Hippocampal formation (tissue), 2 donors: Measurements from ENCODE around the gene ADGRV1.
"Not testable (repeated sequence)": the region's sequence is repeated elsewhere in the genome, so short reads cannot be mapped to it uniquely, and the experiment has no call there.

Experiments used
- DNase-seq, 2 donors: peaks; one replicate each; lab custom pipeline; 2025; lab: John Stamatoyannopoulos, UW

The ADGRV1 gene

DNA sequence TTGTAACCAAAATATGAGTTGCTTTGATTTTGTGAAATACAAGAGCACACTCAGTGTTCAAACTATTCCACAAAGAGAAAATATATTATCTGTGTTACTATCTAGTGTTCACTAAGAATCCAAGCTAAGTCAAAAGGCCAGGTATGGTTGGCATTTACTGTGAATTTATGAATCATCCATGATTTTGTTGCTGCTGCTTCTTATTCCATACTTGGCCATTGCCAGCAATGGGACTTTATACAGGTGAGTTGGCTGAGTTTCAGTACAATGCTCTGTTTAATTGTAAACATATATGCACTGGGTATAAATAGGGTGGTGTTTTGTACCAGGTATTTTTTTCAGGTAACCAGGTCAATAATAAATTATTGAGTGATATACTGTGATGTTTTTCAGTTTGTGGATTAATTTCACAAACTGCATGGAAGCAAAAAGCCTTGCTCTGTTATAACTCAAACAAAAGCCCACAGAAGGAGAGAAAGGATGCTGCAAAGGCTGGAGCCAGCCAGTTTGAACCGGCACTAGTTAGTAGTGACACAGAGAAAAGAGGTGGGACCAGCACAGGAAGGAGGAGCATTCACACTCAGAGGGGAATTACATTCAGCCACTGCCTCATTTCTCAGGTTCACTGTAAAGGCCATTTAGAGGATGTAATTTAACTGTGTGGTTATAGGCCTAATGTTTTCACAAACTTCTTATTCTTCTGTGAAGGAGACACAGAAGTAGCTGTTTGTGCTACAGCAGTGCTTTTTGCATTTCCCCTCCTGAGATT lies 381.8 kb downstream of the ADGRV1 start:
- no peak for DNase-seq

GRCh38 chr5:90941002-90941720 lies 382.6 kb downstream of the ADGRV1 start:
- DNase-seq: no peak

DNA sequence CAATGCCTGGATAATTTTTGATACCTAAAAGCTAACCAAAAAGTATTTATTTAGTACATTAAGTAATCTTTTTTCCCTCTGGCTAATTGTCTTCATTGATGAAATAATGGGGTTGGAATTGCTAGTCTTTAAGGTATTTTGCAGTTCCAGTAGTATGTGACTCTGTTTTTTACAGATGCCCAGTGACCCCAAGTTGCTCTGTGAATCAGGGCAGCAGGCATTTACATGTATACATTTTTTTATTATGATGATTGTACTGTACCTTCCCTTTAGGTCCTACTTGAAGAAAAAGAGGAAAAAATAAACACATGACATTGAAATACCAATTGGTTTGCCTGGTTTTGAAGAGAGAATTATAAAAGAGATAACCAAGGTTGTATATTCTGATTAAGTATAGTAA lies 385.5 kb downstream of the ADGRV1 start:
- no peak for DNase-seq

DNA sequence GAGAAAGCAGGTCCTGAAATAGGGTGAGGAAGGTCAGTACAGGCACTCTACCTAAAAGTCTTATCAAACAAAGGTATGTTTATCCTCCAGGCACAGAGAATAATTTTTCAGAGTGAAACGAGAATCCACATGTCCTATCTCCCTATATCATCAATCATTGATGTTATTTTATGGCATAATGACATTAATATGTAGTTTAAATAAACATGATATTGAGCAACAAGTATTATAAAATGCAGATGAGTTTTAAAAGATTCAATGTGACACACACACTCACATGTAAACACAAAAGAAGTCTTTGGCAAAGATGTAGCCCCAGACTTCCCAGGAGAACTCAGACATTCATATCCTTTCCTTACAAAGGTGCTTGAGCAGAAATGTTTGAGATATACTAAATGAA lies 389.1 kb downstream of the ADGRV1 start:
- DNase-seq: no peak

DNA sequence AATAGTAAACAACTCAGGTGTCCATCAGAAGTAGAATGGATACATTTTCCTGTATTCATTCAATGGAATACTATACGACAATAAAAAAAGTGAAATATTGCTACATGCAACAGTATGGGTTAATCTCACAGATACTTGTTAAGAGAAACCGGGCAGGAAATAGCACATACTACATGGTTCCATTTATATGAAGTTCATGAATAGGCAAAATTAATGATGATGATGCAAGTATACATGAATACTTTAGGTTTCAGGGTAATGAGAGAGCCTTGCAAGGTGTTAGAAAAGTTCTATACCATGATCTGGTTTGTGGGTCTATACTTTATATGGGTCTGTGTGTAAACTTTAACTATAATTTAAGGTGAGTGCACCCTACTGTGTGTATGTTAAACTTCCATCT lies 390.4 kb downstream of the ADGRV1 start:
- DNase-seq: no peak

- DNase-seq: no peak
Observed at GRCh38 chr5:90949469-90950358, 391.1 kb downstream of the ADGRV1 start.

GRCh38 chr5:90955001-90955635 lies 396.5 kb downstream of the ADGRV1 start:
- no peak for DNase-seq

DNA sequence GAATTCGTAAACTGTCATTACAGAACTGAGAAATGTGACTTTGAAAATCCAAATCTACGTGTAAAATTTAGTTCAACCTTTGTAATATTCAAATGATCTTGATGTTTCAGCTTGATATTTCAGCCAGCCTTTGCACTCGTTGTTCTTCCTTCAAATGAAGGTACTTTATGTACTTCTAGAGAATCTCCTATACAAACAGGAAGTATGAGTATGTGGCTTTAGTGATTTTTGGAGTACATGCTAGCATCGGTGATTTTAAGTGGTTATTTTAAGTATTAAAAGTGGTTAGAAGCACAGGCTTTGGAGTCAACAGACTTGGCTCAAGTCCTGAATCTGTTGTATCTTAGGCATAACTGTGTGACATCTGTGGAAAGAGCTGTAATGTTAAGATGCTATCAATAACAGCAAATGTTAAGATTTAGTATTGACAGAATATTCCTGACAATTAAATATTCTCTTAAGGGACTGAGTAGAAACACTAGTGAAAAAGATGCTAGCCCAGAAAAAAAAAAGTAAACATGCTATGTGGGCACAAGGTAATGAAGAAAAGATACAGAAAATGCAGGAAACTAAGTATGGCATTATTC lies 398.0 kb downstream of the ADGRV1 start:
- no peak for DNase-seq

- no peak for DNase-seq
Observed at GRCh38 chr5:90957906-90958305, 399.3 kb downstream of the ADGRV1 start.

DNA sequence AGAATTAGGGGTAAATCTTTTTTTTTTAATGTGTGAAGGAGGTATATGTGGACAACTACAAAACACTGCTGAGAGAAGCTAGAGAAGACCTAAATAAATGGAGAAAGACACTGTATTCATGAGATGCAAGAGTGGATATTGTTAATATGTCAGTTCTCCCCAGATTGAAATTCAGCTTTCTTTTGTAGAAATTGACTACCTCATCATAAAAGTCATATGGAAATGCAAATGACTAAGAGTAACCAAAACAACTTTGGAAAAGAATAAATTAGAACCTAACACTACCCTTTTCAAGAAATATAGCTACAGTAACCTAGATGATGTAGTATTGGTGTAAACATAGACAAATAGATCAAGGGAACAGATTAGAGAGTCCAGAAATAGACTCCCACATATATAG lies 400.7 kb downstream of the ADGRV1 start:
- DNase-seq: no peak

DNA sequence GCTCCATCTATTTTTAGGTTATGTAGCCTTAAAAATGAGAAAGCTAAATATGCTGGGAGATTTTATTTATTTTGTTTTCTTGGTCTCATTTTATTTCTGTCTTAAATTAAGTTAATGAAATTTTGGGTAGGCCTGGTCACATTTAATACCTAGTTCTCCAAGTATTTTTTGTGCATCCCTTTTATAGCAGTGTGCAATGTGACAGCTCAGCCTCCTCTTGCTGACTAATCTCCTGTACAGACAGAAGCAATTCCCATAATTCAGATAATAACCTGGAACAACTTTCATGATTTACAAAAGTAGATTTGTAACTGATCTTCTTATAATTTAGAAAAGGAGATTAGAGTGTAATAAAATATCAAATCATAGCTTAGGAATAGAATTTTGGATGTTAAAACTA lies 403.9 kb downstream of the ADGRV1 start:
- no peak for DNase-seq

DNA sequence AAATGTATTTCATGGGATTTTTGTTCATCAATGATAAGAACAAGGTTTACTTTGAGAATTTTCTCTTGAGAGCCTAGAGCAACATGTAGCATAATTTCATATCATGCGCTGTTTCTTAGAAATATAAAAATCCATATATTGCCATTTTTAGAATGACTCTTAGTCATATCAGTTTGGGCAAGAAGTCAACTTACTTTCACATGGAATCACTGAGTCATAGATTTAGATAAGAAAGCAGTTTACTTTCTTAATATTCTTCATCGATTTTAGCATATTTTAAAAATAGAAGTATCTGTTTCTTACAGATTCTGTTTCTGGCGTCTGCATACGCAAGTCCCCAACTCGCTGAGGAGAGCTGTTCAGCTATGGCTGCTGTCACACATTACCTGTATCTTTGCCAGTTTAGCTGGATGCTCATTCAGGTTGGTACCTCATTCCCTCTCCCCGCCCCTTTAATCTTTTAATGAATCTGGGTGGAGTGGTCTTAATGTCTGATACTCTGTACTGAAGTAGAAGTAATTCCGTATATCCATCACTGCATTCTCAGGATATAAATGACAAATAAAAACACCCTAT lies 406.6 kb downstream of the ADGRV1 start:
- no peak for DNase-seq

DNA sequence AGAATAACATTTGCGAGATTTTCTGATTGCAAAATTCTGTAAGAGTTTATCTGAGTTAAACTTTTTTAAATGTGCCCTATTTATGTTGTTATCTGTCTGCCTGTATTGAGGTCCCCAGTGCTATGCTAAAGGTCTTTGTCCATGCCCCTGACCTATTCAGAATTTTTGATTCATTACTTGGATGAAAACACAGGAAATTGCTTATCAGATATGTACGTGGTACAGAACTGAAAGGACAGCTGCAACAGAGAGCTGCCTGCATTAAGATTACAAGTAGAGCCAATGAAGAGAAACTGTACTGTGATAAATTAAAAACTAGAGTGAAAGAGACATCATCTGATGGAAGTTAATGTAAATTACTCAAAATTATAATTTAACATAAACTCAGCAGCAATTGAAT lies 408.8 kb downstream of the ADGRV1 start:
- DNase-seq: no peak

DNA sequence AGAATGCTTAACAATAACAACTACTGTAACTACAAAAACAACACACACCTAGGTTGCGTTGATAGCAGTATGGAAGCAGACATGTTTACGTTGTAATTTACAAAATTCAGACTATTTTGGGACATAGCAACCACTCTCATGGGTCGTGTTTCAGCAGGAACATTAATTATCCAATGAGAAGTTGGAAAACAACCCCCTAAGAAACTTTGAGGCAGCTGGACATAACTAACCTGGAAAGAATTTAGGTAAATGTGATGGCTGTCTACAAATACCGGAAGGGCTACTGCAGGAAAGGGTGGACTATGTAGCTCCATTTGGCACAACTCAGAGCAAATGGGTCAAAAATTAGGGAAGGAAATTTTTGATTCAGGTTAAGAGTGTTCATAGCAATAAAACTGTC lies 409.3 kb downstream of the ADGRV1 start:
- DNase-seq: no peak

DNA sequence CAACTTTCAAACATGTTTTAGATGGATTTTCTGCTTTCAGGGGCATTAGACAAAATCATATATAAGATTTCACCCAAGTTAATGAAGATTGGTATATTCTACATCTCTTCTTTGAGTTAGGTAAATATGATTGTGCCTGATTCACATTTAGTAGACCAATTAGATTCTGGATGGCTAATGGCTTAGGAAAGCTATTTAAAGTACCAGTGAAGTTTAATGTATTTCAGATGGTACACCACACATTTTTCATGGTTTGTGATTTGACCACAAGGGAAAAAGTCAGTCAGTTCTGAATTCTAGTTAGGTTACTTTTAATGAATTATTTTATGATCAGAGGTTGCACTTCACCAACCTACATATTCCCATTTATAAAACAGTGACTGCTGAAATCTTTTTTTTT lies 409.7 kb downstream of the ADGRV1 start:
- no peak for DNase-seq

DNA sequence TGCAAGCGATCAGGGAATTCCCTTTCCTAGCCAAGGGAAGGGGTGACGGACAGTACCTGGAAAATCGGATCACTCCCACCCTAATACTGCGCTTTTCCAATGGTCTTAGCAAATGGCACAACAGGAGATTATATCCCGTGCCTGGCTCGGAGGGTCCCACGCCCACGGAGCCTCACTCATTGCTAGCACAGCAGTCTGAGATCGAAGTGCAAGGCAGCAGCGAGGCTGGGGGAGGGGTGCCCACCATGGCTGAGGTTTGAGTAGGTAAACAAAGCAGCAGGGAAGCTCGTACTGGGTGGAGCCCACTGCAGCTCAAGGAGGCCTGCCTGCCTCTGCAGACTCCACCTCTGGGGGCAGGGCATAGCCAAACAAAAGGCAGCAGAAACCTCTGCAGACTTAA lies 411.3 kb downstream of the ADGRV1 start:
- not testable (repeated sequence) for DNase-seq

- no peak for DNase-seq
Observed at GRCh38 chr5:90981177-90981576, 422.6 kb downstream of the ADGRV1 start.

GRCh38 chr5:90981821-90982220 lies 423.2 kb downstream of the ADGRV1 start:
- DNase-seq: no peak

DNA sequence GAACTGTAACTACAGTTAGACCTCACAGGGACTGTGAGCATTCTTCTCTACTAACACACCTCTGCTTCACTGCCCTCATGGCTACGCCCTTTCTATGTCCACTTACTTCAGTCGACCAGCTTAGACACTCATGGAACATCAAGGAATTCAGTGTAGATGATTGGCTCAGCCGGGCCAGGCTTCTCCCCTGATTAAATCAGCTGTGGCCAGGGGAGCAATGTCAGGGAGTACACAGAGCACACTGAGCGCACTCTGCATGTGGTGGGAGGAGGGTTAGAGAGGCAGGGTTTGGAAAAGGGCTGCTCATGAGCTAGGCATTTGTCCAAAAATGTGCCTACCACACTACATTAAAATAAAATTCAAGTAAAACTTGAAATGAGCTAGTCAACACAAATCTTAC lies 424.0 kb downstream of the ADGRV1 start:
- no peak for DNase-seq

DNA sequence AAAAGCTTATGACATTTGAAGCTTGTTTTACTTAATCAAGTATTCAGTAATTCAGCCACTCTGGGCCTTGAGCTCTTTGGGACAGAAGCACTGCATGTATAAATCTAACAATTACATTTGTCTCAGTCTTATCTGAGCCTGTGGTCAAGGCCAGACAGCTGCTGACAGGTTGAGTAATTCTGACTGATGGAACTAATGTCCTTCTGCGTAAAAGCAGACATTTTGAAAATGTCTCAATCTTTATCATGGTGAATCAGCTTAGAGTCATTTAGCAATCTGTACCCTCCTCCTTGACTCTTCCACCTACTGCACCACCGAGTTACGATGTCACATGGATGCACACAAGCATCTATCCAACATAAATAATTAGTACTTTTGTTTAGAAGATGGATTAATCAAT lies 424.6 kb downstream of the ADGRV1 start:
- DNase-seq: no peak

- DNase-seq: no peak
Observed at GRCh38 chr5:90983711-90984124, 425.1 kb downstream of the ADGRV1 start.
